NCI-H1048 (cell line): ENCODE measurements around the gene RGSL1.

Experiments used
- DNase-seq: peaks from one replicate; lab custom pipeline; 2025; lab: John Stamatoyannopoulos, UW

The RGSL1 gene

GRCh38 chr1:182588500-182589396 lies 138.8 kb downstream of the RGSL1 start, which contains the start of gene RNASEL:
RNASEL (minus strand) TSS chr1:182589256; CDS start chr1:182586806, 2,450 bp downstream.
- no peak for DNase-seq

DNA sequence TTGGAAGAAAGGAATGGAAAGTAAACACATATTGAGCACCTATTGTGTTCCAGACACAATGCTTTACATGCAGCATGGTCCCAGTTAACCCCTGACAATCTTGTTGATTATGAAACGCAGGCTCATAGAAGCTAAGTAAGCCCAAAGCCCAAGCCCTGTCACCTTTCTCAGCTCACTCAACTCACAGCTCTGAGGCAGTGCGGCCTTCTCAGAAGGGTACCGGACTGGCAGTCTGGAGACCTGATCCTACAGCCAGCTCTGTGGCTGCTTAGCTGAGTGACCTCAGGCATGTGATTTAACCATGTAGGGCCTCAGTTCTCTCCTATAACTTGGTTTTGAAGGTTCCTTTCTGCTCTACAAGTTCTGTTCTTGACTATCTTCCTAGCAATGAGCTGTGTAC lies 139.6 kb downstream of the RGSL1 start:
- DNase-seq: no peak

DNA sequence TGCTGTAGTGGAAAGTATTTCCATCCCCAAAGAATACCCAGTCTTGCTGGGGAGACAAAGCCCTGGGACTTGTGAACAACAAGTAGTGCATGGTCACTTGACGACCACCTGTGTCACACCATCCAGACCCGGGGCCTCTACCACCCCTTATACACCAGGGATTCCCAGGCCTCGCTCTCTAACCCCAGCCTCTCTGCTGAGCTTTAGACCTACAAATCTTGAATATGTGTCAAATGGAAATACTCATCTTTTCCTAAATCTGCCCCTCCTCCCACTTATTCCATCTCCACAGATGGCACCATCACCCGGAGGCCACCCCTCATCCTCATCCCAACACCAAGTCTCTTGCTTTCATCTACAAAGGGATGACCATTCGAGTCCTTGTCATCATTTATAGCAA lies 140.0 kb downstream of the RGSL1 start:
- DNase-seq: no peak

GRCh38 chr1:182595641-182596240 lies 145.8 kb downstream of the RGSL1 start:
- peak; percentile 52 for DNase-seq

GRCh38 chr1:182596934-182597333 lies 147.0 kb downstream of the RGSL1 start:
- no peak for DNase-seq

DNA sequence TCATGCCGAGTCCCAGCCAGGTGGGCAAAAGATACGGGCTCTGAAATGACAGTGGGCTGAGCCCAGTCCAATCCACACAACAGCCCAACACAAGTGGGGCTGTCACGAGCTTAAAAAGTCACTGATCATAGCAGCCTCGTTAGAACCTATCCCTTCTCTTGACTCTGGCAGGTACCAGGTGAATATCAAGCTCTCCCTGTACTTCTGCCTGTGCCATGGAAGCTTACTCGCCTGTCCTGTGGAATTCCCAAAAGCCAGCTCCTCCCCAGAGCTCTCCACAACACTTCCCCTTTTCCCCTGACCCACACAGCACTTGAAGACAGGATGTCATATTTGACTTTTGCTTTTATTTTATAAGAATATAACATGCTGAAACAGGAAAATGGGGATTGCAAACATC lies 148.3 kb downstream of the RGSL1 start:
- no peak for DNase-seq

GRCh38 chr1:182599339-182599738 lies 149.4 kb downstream of the RGSL1 start:
- DNase-seq: no peak

GRCh38 chr1:182600036-182600713 lies 150.2 kb downstream of the RGSL1 start:
- DNase-seq: no peak

GRCh38 chr1:182600745-182601415 lies 150.9 kb downstream of the RGSL1 start:
- no peak for DNase-seq

GRCh38 chr1:182601416-182601786 lies 151.5 kb downstream of the RGSL1 start:
- peak; percentile 75 for DNase-seq

GRCh38 chr1:182601913-182602312 lies 152.0 kb downstream of the RGSL1 start:
- DNase-seq: no peak

GRCh38 chr1:182602935-182603645 lies 153.1 kb downstream of the RGSL1 start:
- no peak for DNase-seq

- no peak for DNase-seq
Observed at GRCh38 chr1:182603646-182604174, 153.8 kb downstream of the RGSL1 start.

DNA sequence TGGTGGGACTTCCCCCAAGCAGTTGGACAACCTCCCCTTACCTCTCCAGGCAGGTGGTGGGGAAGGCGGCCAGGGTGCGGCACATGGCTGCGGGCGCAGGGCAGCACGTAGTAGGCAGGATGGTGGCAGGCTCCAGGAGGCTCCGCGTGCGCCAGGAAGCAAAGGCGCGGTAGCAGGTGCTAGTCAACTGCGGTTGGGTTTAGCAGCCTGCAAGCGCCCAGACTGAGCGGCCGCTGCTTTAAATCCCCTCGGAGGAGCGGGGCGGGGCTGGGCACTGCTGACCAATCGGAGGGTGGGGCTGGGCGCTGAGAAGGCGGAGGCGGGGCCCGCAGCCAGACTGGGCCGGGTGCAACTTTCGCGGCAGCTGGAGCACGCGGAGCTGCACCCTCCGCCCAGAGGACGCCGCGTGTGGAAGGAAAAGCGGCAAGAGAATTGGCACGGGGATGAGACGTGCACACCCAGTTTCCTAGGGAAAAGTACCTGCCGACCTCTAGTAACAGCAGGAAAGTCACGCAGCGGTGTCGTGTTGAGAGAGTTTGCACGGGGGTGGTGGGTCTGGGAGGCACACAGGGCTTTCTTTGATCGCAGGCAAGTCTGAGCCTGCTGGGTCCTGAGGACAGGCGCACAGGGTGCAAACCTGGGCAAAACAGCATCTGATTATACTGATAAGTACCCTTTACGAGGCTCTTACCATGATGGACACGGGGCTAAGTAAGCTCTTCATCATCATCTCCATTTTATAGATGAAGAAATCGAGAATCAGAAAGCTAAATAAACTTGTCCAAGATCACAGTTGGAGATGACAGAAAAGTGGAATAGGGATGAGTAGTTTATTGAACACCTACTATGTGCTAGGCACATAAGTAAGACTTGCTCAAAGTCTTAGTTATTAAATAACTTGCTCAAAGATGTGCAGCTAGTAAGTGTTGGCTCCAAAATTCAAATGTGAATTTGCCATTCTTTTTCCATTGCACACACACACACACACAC lies 154.5 kb downstream of the RGSL1 start, which contains the start of gene RGS16:
Gene RGS16 (minus strand): TSS at position 215 of the 990 bp plus-strand sequence. CDS start 130 bp downstream, at position 85.
- peak; percentile 89 for DNase-seq

DNA sequence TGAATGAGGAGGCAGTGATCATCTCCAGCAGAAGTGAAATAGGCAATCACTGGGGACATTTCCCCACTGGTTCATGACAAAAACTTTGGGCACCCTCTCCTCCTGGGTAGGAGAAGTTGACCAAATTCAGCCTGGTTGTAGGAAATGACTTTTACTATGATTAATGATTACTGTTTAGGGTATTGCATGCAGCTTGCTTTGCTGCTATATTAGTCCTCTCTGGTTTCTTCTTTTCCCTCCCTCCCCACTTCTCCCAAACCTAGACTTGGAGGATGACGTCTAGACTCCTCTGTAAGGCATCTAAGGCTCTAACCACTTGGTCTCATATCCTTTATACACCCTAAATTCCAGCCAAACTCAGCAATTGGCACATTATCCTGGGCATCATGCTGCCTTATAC lies 157.6 kb downstream of the RGSL1 start:
- DNase-seq: no peak

GRCh38 chr1:182608236-182608635 lies 158.3 kb downstream of the RGSL1 start:
- DNase-seq: no peak

- DNase-seq: no peak
Observed at GRCh38 chr1:182608845-182609610, 159.1 kb downstream of the RGSL1 start.
